AG04449 (cell line): ENCODE results near the gene PCSK1N.
"Not testable (repeated sequence)": the region's sequence is repeated elsewhere in the genome, so short reads cannot be mapped to it uniquely, and the experiment has no call there.

ENCODE experiments used
- CTCF ChIA-PET: fragments of 350-600 bp; formaldehyde crosslinking; extraction: SDS; loops from one replicate; lab custom pipeline; 2021; ENCODE audit warnings: antibody characterized with exemption; lab: Yijun Ruan, JAX
- POLR2A ChIA-PET: fragments of 400-600, 350-600 bp; formaldehyde crosslinking; extraction: SDS; loops from one replicate; lab custom pipeline; 2020; ENCODE audit warnings: antibody characterized with exemption, inconsistent platforms; lab: Yijun Ruan, JAX
- DNase-seq: peaks from one replicate; pipeline ENCODE4 v3.0.0-alpha.2; 2010; ENCODE audit warnings: low read depth, low spot score
- H3K4me3 ChIP-seq: 2 replicates; pipeline ENCODE4 v1.5.1; 2011; ENCODE audit warnings: low read depth, mild to moderate bottlenecking, control low read depth, low read length
- CTCF ChIP-seq: IDR thresholded peaks from one replicate; pipeline ENCODE4 v1.5.1; 2011; ENCODE audit warnings: mild to moderate bottlenecking, moderate library complexity, low read length, control low read depth, inconsistent platforms; ENCODE audit not compliant: insufficient read depth; ENCODE audit errors: missing control alignments

The PCSK1N gene

GRCh38 chrX:48835524-48836329 lies at the start of gene PCSK1N:
Gene PCSK1N, minus strand, starts transcription at chrX:48835610. Its CDS starts 78 bp downstream, at chrX:48835532.
- no peak within 1 kb of the TSS for H3K4me3 ChIP-seq
- CTCF ChIA-PET: no interaction called here
- no peak for TF ChIP-seq CTCF
- POLR2A ChIA-PET: no interaction called here
- DNase-seq: no peak

GRCh38 chrX:48883729-48884128 lies 48.3 kb upstream of the PCSK1N start:
- POLR2A ChIA-PET: no interaction called here
- H3K4me3 ChIP-seq: no peak overlapping the region
- DNase-seq: no peak
- no peak for TF ChIP-seq CTCF
- CTCF ChIA-PET: no interaction called here

GRCh38 chrX:48876944-48877343 lies 41.5 kb upstream of the PCSK1N start:
- POLR2A ChIA-PET, DNase-seq, H3K4me3 ChIP-seq, CTCF ChIA-PET: not testable (repeated sequence)

GRCh38 chrX:48872017-48872416 lies 36.6 kb upstream of the PCSK1N start:
- H3K4me3 ChIP-seq, POLR2A ChIA-PET, CTCF ChIA-PET: not testable (repeated sequence)

GRCh38 chrX:48864210-48864609 lies 28.8 kb upstream of the PCSK1N start:
- TF ChIP-seq CTCF: no peak
- DNase-seq: no peak
- POLR2A ChIA-PET: no interaction called here
- no peak overlapping the region for H3K4me3 ChIP-seq
- CTCF ChIA-PET: no interaction called here

More at GRCh38 chrX:48872017-48872416, 36.6 kb upstream of the PCSK1N start:
- not testable (repeated sequence) for DNase-seq

GRCh38 chrX:48854898-48855297 lies 19.5 kb upstream of the PCSK1N start:
- H3K4me3 ChIP-seq: no peak overlapping the region
- ChIA-PET POLR2A (no interaction called here), CTCF (no interaction called here)
- peak; percentile 21 for TF ChIP-seq CTCF
- DNase-seq: no peak

- POLR2A ChIA-PET, DNase-seq, CTCF ChIA-PET, H3K4me3 ChIP-seq: not testable (repeated sequence)
Observed at GRCh38 chrX:48854121-48854804, 18.9 kb upstream of the PCSK1N start.

- CTCF ChIA-PET, DNase-seq, H3K4me3 ChIP-seq, POLR2A ChIA-PET: not testable (repeated sequence)
Observed at GRCh38 chrX:48853494-48853893, 18.1 kb upstream of the PCSK1N start.
